ENCODE measurements around the gene VAPB. TPM values are rescaled to one million over a fixed set of nuclear protein-coding genes. Genes with fewer than 3 reads are reported as not detected.
"Not testable (repeated sequence)": the region's sequence is repeated elsewhere in the genome, so short reads cannot be mapped to it uniquely, and the experiment has no call there.

VAPB gene
- total RNA-seq, 2 experiments from 2014 or later, result 31.0 to 39.1 TPM

- Mint-ChIP-seq H3K27me3 (no peaks in the 10 kb centered on the region), H3K4me1 (peaks cover 36% of the 10 kb centered on the region), H3K27ac (no peak overlapping the region), H3K4me3 (no peak overlapping the region), H3K36me3 (ENCODE audit: low read depth) (peaks cover 21% of the 10 kb centered on the region), H3K9me3 (no peaks in the 10 kb centered on the region)
- ChIA-PET POLR2A (no interaction called here), CTCF (interaction anchor here (0.7 to 1.3 kb wide), 2 partner anchors 57 to 132 kb away, joined by 3 read pairs; no protein-coding TSS in a partner anchor)
- no peak for DNase-seq
Measured at GRCh38 chr20:58402305-58402704, 13.3 kb downstream of the VAPB start.

DNA sequence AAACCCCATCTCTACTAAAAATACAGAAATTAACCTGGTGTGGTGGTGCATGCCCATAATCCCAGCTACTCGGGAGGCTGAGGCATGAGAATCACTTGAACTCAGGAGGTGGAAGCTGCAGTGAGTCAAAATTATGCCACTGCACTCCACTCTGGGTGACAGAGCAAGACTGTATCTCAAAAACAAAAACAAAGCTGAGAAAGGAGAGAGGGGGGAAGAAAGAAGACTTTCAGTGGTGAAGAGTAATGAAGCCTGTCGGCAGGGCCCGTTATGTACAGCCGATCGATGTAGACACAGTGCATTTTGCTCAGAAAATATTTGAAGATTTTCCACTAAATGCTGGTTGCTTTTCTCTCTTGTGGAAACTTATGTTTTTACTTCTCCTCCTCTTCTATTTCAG, 13.8 kb downstream of the VAPB start:
- POLR2A ChIA-PET, result no interaction called here

DNA sequence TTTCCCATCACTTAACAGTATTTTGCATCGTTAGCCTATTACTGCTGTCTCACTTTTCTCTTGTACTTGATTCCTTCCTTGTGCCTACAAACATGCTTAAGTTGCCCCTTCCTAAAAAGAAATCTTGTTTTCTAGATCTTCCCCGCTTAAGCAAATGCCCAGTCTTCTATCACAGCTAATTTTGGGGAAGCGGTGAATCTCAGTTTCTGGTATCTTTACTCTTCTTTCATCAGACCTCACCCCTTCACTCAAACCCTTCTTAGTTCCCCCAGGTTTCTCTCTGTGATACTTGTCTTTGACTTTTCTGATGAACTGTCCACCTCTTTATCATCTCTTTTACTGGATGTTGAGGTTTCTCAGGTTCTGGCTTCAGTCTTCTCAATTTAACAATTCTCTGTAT, 14.2 kb downstream of the VAPB start:
- Mint-ChIP-seq H3K9me3 (no peaks in the 10 kb centered on the region), H3K27me3 (no peaks in the 10 kb centered on the region), H3K27ac (no peak overlapping the region), H3K36me3 (ENCODE audit: low read depth) (peaks cover 16% of the 10 kb centered on the region), H3K4me1 (peaks cover 35% of the 10 kb centered on the region), H3K4me3 (no peak overlapping the region)
- DNase-seq, result no peak
- POLR2A ChIA-PET, result no interaction called here
- CTCF ChIA-PET, result interaction anchor here (1.6 kb wide), 1 partner anchor 30 kb away, joined by 4 read pairs; no protein-coding TSS in a partner anchor

More for the DNA sequence above, 13.8 kb downstream of the VAPB start:
- Mint-ChIP-seq H3K27me3 (no peaks in the 10 kb centered on the region), H3K27ac (no peak overlapping the region), H3K4me3 (no peak overlapping the region), H3K4me1 (peaks cover 35% of the 10 kb centered on the region), H3K9me3 (no peaks in the 10 kb centered on the region), H3K36me3 (ENCODE audit: low read depth) (peaks cover 20% of the 10 kb centered on the region)
- CTCF ChIA-PET, result interaction anchor here (0.7 to 1.3 kb wide), 2 partner anchors 58 to 132 kb away, joined by 3 read pairs; no protein-coding TSS in a partner anchor
- DNase-seq, result no peak

DNA sequence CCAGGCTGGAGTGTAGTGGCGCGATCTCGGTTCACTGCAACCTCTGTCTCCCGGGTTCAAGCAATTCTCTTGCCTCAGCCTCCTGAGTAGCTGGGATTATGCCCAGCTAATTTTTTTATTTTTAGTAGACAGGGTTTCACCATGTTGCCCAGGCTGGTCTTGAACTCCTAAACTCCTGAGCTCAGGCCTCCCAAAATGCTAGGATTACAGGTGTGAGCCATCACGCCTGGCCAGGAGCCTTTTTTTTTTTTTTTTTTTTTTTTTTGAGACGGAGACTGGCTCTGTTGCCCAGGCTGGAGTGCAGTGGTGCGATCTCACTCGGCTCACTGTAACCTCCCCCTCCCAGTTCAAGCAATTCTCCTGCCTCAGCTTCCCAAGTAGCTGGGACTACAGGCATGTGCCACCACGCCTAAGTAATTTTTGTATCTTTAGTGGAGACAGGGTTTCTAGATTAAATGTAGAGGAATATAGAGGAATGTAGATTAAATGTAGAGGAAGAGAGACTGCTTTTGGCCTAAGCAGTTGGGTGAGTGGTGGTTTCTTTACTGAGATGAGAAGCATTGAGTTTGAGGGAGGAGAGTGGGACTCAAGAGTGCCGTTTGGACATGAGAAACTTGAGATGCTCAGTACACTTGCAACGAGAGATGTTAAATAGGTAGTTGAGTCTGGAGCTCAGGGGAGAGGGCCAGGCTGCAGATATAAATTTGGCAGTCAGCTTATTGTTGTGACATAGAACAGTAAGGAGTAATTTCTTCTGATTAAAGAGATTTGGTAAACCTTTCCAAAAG, 16.7 kb downstream of the VAPB start:
- DNase-seq, result no peak
- Mint-ChIP-seq H3K4me3 (no peak overlapping the region), H3K36me3 (ENCODE audit: low read depth) (peaks cover 4% of the 10 kb centered on the region), H3K27me3 (no peaks in the 10 kb centered on the region), H3K27ac (no peak overlapping the region), H3K4me1 (peaks cover 37% of the 10 kb centered on the region), H3K9me3 (no peaks in the 10 kb centered on the region)
- CTCF ChIA-PET, result interaction anchor here (0.6 to 1.5 kb wide), 4 partner anchors 11 to 261 kb away, joined by 3 to 5 read pairs (median 4); no protein-coding TSS in a partner anchor
- POLR2A ChIA-PET, result no interaction called here

DNA sequence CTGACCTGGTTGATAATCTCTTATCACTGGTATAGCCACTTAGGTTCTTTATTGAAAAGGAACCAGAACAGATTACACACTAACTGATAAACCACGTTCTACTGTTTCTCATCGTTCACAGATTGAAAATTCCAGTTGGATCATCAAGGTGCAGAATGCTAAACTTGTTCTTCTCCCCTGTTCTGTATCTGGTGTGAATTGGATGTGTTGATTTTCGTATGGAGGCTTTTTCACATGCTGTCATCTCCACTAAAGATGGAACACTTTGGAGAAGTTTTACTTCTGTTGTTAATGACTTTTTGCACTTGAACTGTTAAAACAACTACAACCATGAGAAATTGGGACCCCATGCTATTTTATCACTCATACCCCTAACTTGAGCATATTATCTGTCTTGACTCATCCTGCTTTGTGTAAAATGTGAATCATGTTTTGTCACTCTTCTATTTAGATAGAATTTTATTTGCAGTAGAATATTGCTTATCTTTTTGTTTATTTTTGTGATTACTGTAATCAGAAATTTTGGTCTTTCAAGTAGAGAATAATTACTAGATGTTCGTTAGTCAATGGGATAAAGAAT, 17.5 kb downstream of the VAPB start:
- Mint-ChIP-seq H3K4me1 (peaks cover 36% of the 10 kb centered on the region), H3K4me3 (no peak overlapping the region), H3K27me3 (no peaks in the 10 kb centered on the region), H3K27ac (no peak overlapping the region), H3K36me3 (ENCODE audit: low read depth) (peaks cover 4% of the 10 kb centered on the region), H3K9me3 (no peaks in the 10 kb centered on the region)
- ChIA-PET POLR2A (no interaction called here), CTCF (interaction anchor here (1.4 to 1.5 kb wide), 2 partner anchors 19 to 57 kb away, joined by 3 to 5 read pairs; no protein-coding TSS in a partner anchor)
- DNase-seq, result no peak

DNA sequence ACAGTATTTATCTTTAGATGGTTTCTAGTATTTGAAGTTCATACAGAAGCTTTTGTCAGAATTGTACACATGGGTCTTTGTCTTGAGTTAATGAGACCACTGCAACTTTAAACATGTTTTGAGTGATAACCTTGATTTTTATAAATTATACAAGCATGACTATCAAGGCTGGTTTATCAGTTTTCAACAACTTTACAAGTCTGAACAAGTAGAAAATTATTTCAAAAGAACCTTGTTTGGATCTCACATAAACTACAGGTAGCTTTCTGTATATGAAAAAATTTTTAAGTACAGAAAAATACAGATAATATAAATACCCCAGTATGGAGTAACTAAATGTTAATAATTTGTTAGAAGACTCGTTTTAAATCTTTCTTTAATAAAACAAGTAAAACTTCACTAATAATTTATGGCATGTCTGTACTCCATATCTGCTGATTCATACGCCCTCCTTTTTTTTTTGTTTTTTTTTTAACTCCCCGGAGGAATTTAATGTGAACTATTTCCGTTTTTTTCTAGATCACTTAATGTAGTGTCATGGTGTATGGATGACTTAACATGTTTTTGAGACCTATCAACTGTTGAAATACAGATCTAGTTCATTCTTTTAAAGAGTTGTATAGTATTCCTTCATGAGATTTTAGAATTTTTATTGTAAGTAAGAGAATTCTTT, 18.3 kb downstream of the VAPB start:
- H3K4me3 Mint-ChIP-seq, result no peak overlapping the region
- POLR2A ChIA-PET, result no interaction called here
- no peak for DNase-seq
- H3K27ac Mint-ChIP-seq, result peak overlapping the region; percentile 83
- H3K36me3 Mint-ChIP-seq (ENCODE audit: low read depth), result peaks cover 6% of the 10 kb centered on the region
- H3K9me3 Mint-ChIP-seq, result no peaks in the 10 kb centered on the region
- no peaks in the 10 kb centered on the region for H3K27me3 Mint-ChIP-seq
- peaks cover 39% of the 10 kb centered on the region for H3K4me1 Mint-ChIP-seq
- CTCF ChIA-PET, result interaction anchor here (1.3 to 1.5 kb wide), 2 partner anchors 8 to 18 kb away, joined by 4 to 5 read pairs; no protein-coding TSS in a partner anchor

DNA sequence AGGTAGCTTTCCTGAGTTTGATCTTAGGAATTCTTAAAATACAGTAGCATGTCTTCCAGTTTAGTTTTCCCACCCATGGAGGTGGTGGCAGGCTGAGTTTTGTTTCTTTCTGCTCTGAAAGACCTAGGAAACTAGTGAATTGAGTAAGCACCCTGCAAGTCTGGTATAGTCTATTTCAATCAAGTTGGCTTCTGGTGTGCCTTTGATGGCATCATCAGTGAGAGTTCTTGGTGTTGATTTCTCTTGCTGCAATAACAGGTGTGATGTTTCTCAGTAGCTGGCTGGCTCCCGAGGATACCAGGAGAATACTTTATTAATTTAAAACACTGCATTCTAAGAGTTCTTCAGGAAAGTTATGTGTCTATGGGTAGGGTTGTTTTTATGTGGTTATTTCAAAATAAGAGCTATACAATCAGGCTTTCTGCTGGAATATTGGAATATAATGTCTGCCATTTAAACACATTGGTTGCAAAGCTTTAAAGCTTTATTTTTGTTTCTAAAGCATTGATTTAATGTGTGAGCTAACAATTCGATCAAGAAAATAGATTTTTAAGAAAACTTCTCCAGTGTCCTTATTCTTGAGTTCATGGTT, 19.0 kb downstream of the VAPB start:
- Mint-ChIP-seq H3K36me3 (ENCODE audit: low read depth) (peaks cover 6% of the 10 kb centered on the region), H3K9me3 (no peaks in the 10 kb centered on the region), H3K27me3 (no peaks in the 10 kb centered on the region), H3K4me3 (peak overlapping the region; percentile 28), H3K4me1 (peaks cover 39% of the 10 kb centered on the region), H3K27ac (peak overlapping the region; percentile 83)
- ChIA-PET POLR2A (no interaction called here), CTCF (interaction anchor here (0.6 to 1.3 kb wide), 2 partner anchors 9 to 133 kb away, joined by 3 to 4 read pairs; no protein-coding TSS in a partner anchor)
- DNase-seq, result peak; percentile 45

DNA sequence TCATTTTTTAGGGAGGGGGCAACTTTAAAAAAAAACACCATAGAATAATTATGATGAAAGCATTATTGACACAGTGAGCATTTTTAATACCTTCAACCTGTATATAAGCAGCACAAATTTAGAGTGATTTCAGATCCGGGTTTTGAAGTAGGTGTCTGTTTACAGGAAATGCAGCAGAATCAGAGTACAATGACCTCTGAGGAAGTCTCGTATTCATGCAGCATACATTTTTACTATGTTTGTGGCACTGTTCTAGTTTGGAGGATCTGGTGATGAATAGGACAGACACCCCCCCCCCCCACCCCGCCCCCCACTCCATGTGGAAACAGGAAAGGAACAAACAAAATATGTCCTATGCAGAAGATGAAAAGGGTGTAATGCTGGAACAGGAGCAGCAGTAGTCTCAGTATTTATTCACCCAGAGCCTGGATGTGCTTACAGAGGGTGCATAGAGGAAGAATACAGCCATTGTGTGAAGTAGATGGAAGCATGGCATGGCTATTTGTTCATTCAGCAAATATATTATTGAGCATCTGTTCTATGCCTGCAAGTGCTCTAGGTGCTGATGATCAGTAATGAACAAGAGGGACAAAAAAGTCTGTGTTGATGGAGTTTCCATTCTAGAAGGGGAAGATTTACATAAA, 19.7 kb downstream of the VAPB start:
- peak overlapping the region; percentile 28 for H3K4me3 Mint-ChIP-seq
- ChIA-PET CTCF (interaction anchor here (0.6 to 1.3 kb wide), 2 partner anchors 10 to 134 kb away, joined by 3 to 4 read pairs; no protein-coding TSS in a partner anchor), POLR2A (no interaction called here)
- H3K27me3 Mint-ChIP-seq, result no peaks in the 10 kb centered on the region
- peaks cover 6% of the 10 kb centered on the region for H3K36me3 Mint-ChIP-seq (ENCODE audit: low read depth)
- H3K9me3 Mint-ChIP-seq, result no peaks in the 10 kb centered on the region
- peak overlapping the region; percentile 83 for H3K27ac Mint-ChIP-seq
- DNase-seq, result no peak
- H3K4me1 Mint-ChIP-seq, result peaks cover 39% of the 10 kb centered on the region

DNA sequence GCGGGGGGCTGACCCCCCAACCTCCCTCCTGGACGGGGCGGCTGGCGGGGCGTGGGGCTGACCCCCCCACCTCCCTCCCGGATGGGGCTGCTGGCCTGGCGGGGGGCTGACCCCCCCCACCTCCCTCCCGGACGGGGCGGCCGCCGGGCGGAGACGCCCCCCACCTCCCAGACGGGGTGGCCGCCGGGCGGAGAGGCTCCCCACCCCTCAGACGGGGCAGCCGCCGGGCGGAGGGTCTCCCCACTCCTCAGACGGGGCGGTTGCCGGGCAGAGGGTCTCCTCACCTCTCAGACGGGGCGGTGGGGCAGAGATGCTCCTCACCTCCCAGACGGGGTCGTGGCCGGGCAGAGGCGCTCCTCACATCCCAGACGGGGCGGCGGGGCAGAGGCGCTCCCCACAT, 25.2 kb downstream of the VAPB start:
- POLR2A ChIA-PET, H3K27me3 Mint-ChIP-seq, DNase-seq, H3K9me3 Mint-ChIP-seq, H3K4me3 Mint-ChIP-seq, CTCF ChIA-PET, H3K27ac Mint-ChIP-seq: not testable (repeated sequence)
- Mint-ChIP-seq H3K4me1 (peaks cover 41% of the 10 kb centered on the region), H3K36me3 (ENCODE audit: low read depth) (peaks cover 29% of the 10 kb centered on the region)

GRCh38 chr20:58414786-58415185, 25.8 kb downstream of the VAPB start:
- Mint-ChIP-seq H3K4me1 (peaks cover 35% of the 10 kb centered on the region), H3K36me3 (ENCODE audit: low read depth) (peaks cover 32% of the 10 kb centered on the region)
- DNase-seq, H3K9me3 Mint-ChIP-seq, H3K4me3 Mint-ChIP-seq, POLR2A ChIA-PET, H3K27ac Mint-ChIP-seq, H3K27me3 Mint-ChIP-seq, CTCF ChIA-PET: not testable (repeated sequence)

- ChIA-PET CTCF (interaction anchor here (0.6 kb wide), 3 partner anchors 214 to 257 kb away, joined by 3 to 8 read pairs (median 4); no protein-coding TSS in a partner anchor), POLR2A (no interaction called here)
- no peak for DNase-seq
- Mint-ChIP-seq H3K27ac (no peak overlapping the region), H3K36me3 (ENCODE audit: low read depth) (peaks cover 42% of the 10 kb centered on the region), H3K4me3 (no peak overlapping the region), H3K27me3 (no peaks in the 10 kb centered on the region), H3K9me3 (peaks cover 3% of the 10 kb centered on the region), H3K4me1 (peaks cover 30% of the 10 kb centered on the region)
Measured at GRCh38 chr20:58416057-58416456, 27.0 kb downstream of the VAPB start.

DNA sequence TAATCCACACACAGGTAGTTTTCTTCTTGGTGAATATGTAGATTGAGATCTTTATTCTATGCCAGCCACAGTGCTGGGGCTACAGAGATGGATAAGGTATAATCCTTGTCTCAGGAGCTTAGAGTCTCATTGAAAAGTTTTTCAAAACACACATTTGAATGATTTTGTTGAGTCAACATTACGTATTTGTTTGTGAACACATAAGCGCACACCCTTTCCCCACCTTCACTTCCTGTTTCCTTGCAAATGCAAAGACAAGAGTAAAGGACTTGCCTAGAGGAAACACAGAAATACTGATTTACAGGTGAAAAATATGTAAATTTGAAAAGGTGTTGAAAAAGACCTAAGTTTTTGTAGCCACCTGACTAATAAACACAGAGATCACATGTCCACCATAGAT, 27.8 kb downstream of the VAPB start:
- CTCF ChIA-PET, result no interaction called here
- POLR2A ChIA-PET, result no interaction called here
- peaks cover 29% of the 10 kb centered on the region for H3K4me1 Mint-ChIP-seq
- DNase-seq, result peak; percentile 12
- H3K4me3 Mint-ChIP-seq, result peak overlapping the region; percentile 12
- H3K27me3 Mint-ChIP-seq, result no peaks in the 10 kb centered on the region
- peaks cover 44% of the 10 kb centered on the region for H3K36me3 Mint-ChIP-seq (ENCODE audit: low read depth)
- peaks cover 3% of the 10 kb centered on the region for H3K9me3 Mint-ChIP-seq
- H3K27ac Mint-ChIP-seq, result peak overlapping the region; percentile 78

Data from activated CD4-positive, alpha-beta T cell treated with anti-CD3 and anti-CD28 coated beads, Interleukin-2, amount 10 ng/mL, durations not matched to agents 7 days and 5 days (primary cell).